GM21717 (cell line): Measurements from ENCODE around the gene GLT1D1.
"Not testable (repeated sequence)": the region's sequence is repeated elsewhere in the genome, so short reads cannot be mapped to it uniquely, and the experiment has no call there.

Experiments
- ATAC-seq: cut with Tn5 transposase; IDR thresholded peaks from one replicate; pipeline ENCODE4 v1.9.1; 2021; ENCODE audit warnings: mild to moderate bottlenecking, moderate library complexity; ENCODE audit not compliant: unreplicated experiment

The GLT1D1 gene

GRCh38 chr12:128820253-128820652 lies 33.0 kb upstream of the GLT1D1 start:
- ATAC-seq: no peak

GRCh38 chr12:128820723-128821432 lies 32.4 kb upstream of the GLT1D1 start:
- peak; percentile 62 for ATAC-seq

- ATAC-seq: peak; percentile 15
Measured at GRCh38 chr12:128823216-128823915, 29.9 kb upstream of the GLT1D1 start.

GRCh38 chr12:128823916-128824839 lies 29.1 kb upstream of the GLT1D1 start, which contains the start of gene SLC15A4:
SLC15A4 (minus strand) TSS chr12:128823958; CDS start chr12:128823943, 15 bp downstream.
- peak; percentile 78 for ATAC-seq

- no peak for ATAC-seq
Measured at GRCh38 chr12:128825835-128826234, 27.4 kb upstream of the GLT1D1 start.

GRCh38 chr12:128827724-128828123 lies 25.6 kb upstream of the GLT1D1 start:
- ATAC-seq: no peak

- peak; percentile 90 for ATAC-seq
Measured at GRCh38 chr12:128829861-128830504, 23.3 kb upstream of the GLT1D1 start.

GRCh38 chr12:128830505-128830893 lies 22.8 kb upstream of the GLT1D1 start:
- peak; percentile 62 for ATAC-seq

- ATAC-seq: no peak
Measured at GRCh38 chr12:128833418-128833817, 19.9 kb upstream of the GLT1D1 start.

- ATAC-seq: not testable (repeated sequence)
Measured at GRCh38 chr12:128839885-128840284, 13.4 kb upstream of the GLT1D1 start.

- ATAC-seq: peak; percentile 82
Measured at GRCh38 chr12:128840862-128841468, 12.3 kb upstream of the GLT1D1 start.

GRCh38 chr12:128842579-128842978 lies 10.7 kb upstream of the GLT1D1 start:
- ATAC-seq: no peak

GRCh38 chr12:128843538-128843937 lies 9.7 kb upstream of the GLT1D1 start:
- no peak for ATAC-seq

- ATAC-seq: peak; percentile 54
Measured at GRCh38 chr12:128844031-128844635, 9.1 kb upstream of the GLT1D1 start.

- ATAC-seq: not testable (repeated sequence)
Measured at GRCh38 chr12:128846671-128847070, 6.6 kb upstream of the GLT1D1 start.

- no peak for ATAC-seq
Measured at GRCh38 chr12:128848371-128848770, 4.9 kb upstream of the GLT1D1 start.

GRCh38 chr12:128849806-128850205 lies 3.5 kb upstream of the GLT1D1 start:
- not testable (repeated sequence) for ATAC-seq

GRCh38 chr12:128850400-128850799 lies 2.9 kb upstream of the GLT1D1 start:
- ATAC-seq: no peak

GRCh38 chr12:128851429-128851828 lies 1.8 kb upstream of the GLT1D1 start:
- not testable (repeated sequence) for ATAC-seq
